Neural cell (in vitro differentiated cells): ENCODE data around the gene ARL13B. TPM values are rescaled to one million over a fixed set of nuclear protein-coding genes. Genes with fewer than 3 reads are reported as not detected.

ENCODE experiments used
- H2AFZ ChIP-seq: fragments of 200-600, 300-800 bp; sonication (generic), shearing (Covaris generic); 2 replicates; pipeline ENCODE4 v1.6.0; 2014; ENCODE audit warnings: low read depth, mild to moderate bottlenecking, antibody characterized with exemption, low read length, moderate library complexity
- H3F3A ChIP-seq: fragments of 200-600 bp; shearing (Covaris generic); 2 replicates; pipeline ENCODE4 v1.6.1; 2016; ENCODE audit warnings: mild to moderate bottlenecking, moderate library complexity, mixed read lengths, antibody characterized with exemption, low read length; ENCODE audit not compliant: insufficient read depth, poor library complexity, severe bottlenecking
- H3K27ac ChIP-seq: fragments of 200-600, 300-800 bp; sonication (generic), shearing (Covaris generic); 2 replicates; pipeline ENCODE4 v1.5.1; 2014; ENCODE audit warnings: mild to moderate bottlenecking, low read length, moderate library complexity
- H3K27me3 ChIP-seq: fragments of 300-800, 200-600 bp; sonication (generic), shearing (Covaris generic); 2 replicates; pipeline ENCODE4 v1.6.0; 2014; ENCODE audit warnings: mild to moderate bottlenecking, low read depth, low read length, moderate library complexity; ENCODE audit not compliant: insufficient read depth
- H3K36me3 ChIP-seq: fragments of 300-800, 200-600 bp; sonication (generic), shearing (Covaris generic); 2 replicates; pipeline ENCODE4 v1.5.1; 2014; ENCODE audit warnings: mild to moderate bottlenecking, antibody characterized with exemption, low read length, moderate library complexity; ENCODE audit not compliant: insufficient read depth
- H3K4me2 ChIP-seq: fragments of 300-800, 200-600 bp; sonication (generic), shearing (Covaris generic); 2 replicates; pipeline ENCODE4 v1.6.0; 2014; ENCODE audit warnings: mild to moderate bottlenecking, low read length
- H3K4me3 ChIP-seq: fragments of 300-800, 200-600 bp; sonication (generic), shearing (Covaris generic); 2 replicates; pipeline ENCODE4 v1.5.1; 2014; ENCODE audit warnings: mild to moderate bottlenecking, low read length, moderate library complexity
- H3K79me2 ChIP-seq: fragments of 200-600 bp; shearing (Covaris generic); replicated peaks from 2 replicates; pipeline ENCODE4 v1.6.0; 2014; ENCODE audit warnings: mild to moderate bottlenecking, low read length, moderate library complexity; ENCODE audit not compliant: insufficient read depth
- H3K9ac ChIP-seq: fragments of 300-800, 200-600 bp; sonication (generic), shearing (Covaris generic); 2 replicates; pipeline ENCODE4 v1.6.1; 2016; ENCODE audit warnings: mild to moderate bottlenecking, low read length, mixed read lengths
- H3K9me2 ChIP-seq: fragments of 200-600 bp; shearing (Covaris generic); 2 replicates; pipeline ENCODE4 v1.6.1; 2016; ENCODE audit warnings: mild to moderate bottlenecking, low read length, mixed read lengths; ENCODE audit not compliant: insufficient read depth
- H3K9me3 ChIP-seq: fragments of 200-600, 300-800 bp; sonication (generic), shearing (Covaris generic); 2 replicates; pipeline ENCODE4 v1.6.1; 2016; ENCODE audit warnings: mild to moderate bottlenecking, mixed run types, low read length, moderate library complexity, mixed read lengths
- H4K20me1 ChIP-seq: fragments of 200-600 bp; shearing (Covaris generic); 2 replicates; pipeline ENCODE4 v1.6.1; 2016; ENCODE audit warnings: mild to moderate bottlenecking, mixed run types; ENCODE audit not compliant: insufficient read depth
- EP300 ChIP-seq: fragments of 450-650 bp; conservative IDR thresholded peaks from 2 replicates; pipeline ENCODE4 v1.6.1; 2014; ENCODE audit warnings: antibody characterized with exemption, mild to moderate bottlenecking, moderate library complexity; ENCODE audit not compliant: poor library complexity, severe bottlenecking
- EZH2 ChIP-seq: fragments of 200-600, 300-800 bp; shearing (Covaris generic), sonication (generic); IDR thresholded peaks from 2 replicates; pipeline ENCODE4 v1.6.1; 2014; ENCODE audit warnings: antibody characterized with exemption, low read length, borderline replicate concordance, mild to moderate bottlenecking; ENCODE audit not compliant: insufficient read depth, poor library complexity, severe bottlenecking
- MXI1 ChIP-seq: fragments of 450-650 bp; conservative IDR thresholded peaks from 2 replicates; pipeline ENCODE4 v1.6.1; 2014; ENCODE audit warnings: antibody characterized with exemption, mild to moderate bottlenecking; ENCODE audit not compliant: poor library complexity, severe bottlenecking
- POLR2AphosphoS5 ChIP-seq: IDR thresholded peaks from 2 replicates; pipeline ENCODE4 v1.6.1; 2012
- RAD21 ChIP-seq: fragments of 450-650 bp; conservative IDR thresholded peaks from 2 replicates; pipeline ENCODE4 v1.6.1; 2014; ENCODE audit warnings: antibody characterized with exemption, mild to moderate bottlenecking, moderate library complexity
- REST ChIP-seq: IDR thresholded peaks from 2 replicates; pipeline ENCODE4 v1.6.1; 2012; ENCODE audit warnings: borderline replicate concordance
- SMC3 ChIP-seq: fragments of 450-650 bp; conservative IDR thresholded peaks from 2 replicates; pipeline ENCODE4 v1.6.1; 2014; ENCODE audit warnings: antibody characterized with exemption, mild to moderate bottlenecking, moderate library complexity; ENCODE audit not compliant: poor library complexity
- TAF1 ChIP-seq: IDR thresholded peaks from 2 replicates; pipeline ENCODE4 v1.6.1; 2012; ENCODE audit warnings: low read depth
- polyA plus RNA-seq: library from polyadenylated mRNA; depleted of rRNA; stranded (reverse); fragments of >200 nt; gene quantifications from 2 replicates; pipeline ENCODE4 v1.2.3, GENCODE V29; 2014
- TF ChIP-seq, protein P1 (sequence below): fragments of 450-650 bp; IDR thresholded peaks from 2 replicates; pipeline ENCODE4 v1.5.1; 2014; ENCODE audit warnings: antibody characterized with exemption, mild to moderate bottlenecking, moderate library complexity; ENCODE audit not compliant: poor library complexity, severe bottlenecking

Gene ARL13B
- polyA plus RNA-seq, 1 donor from 2014 or later = 13.7 TPM

DNA sequence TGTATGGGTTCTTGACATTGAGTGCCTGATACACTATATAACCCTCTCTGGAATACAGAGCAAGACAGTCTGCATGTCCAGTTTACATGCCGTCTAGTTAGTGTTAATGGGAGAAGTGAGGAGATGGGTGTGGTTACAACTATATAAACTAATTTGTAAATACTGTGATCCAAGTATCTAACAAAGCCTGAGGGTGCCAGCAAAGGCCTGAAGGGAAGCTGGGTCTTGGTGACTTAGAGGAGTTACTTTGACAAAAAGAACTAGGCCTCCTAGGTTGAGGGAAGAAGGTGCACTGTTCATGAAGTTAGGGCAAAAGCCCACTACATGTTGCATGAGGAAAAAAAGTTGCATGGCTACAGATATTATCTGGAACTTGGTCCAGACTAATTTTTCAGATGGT, 85.2 kb downstream of the ARL13B start:
- Histone ChIP-seq H3K4me2 (peak overlapping the region; percentile 45), H3K27me3 (no peaks in the 10 kb centered on the region), H4K20me1 (no peaks in the 10 kb centered on the region), H2AFZ (no peak overlapping the region), H3K27ac (no peak overlapping the region), H3K9me2 (no peaks in the 10 kb centered on the region), H3K9ac (no peak overlapping the region), H3K4me3 (peak overlapping the region; percentile 73), H3K9me3 (no peaks in the 10 kb centered on the region), H3K36me3 (peaks cover 6% of the 10 kb centered on the region), H3F3A (no peaks in the 10 kb centered on the region), H3K79me2 (peaks cover 34% of the 10 kb centered on the region)
- TF ChIP-seq EP300 (no peak), RAD21 (no peak), SMC3 (no peak), TAF1 (no peak), REST (no peak), POLR2AphosphoS5 (no peak), EZH2 (no peak), MXI1 (no peak)
- TF ChIP-seq, protein P1, sequence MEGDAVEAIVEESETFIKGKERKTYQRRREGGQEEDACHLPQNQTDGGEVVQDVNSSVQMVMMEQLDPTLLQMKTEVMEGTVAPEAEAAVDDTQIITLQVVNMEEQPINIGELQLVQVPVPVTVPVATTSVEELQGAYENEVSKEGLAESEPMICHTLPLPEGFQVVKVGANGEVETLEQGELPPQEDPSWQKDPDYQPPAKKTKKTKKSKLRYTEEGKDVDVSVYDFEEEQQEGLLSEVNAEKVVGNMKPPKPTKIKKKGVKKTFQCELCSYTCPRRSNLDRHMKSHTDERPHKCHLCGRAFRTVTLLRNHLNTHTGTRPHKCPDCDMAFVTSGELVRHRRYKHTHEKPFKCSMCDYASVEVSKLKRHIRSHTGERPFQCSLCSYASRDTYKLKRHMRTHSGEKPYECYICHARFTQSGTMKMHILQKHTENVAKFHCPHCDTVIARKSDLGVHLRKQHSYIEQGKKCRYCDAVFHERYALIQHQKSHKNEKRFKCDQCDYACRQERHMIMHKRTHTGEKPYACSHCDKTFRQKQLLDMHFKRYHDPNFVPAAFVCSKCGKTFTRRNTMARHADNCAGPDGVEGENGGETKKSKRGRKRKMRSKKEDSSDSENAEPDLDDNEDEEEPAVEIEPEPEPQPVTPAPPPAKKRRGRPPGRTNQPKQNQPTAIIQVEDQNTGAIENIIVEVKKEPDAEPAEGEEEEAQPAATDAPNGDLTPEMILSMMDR = no peak

DNA sequence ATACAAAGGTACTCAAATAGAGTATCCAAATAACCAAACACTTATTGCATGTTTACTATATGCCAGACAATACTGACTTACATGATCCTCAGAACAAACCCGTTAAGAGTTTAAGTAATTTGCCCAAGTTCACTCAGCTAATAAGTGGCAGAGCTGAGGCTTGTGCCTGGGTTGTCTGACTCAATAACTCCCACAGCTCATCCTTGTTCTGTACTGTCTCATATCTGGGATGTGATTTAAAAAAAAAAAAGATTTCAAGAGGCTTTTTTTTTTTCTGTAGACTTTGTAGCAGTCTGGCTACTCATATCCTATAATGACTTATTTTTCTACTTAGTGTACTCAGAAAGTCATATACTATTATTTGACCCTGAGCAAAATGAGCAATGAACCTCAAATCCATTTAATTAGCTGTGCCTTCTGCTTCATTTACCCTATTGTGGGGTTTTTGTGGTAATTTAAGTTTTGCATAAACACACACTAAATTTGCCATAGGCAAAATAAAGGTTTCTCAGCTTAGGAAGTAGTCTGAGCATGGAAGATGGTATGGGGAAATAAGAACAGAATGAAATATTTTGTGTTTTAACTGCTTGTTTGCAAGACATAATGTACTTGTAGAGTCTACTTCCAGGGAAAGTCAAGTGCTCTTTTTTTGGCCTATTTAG, 86.0 kb downstream of the ARL13B start:
- peaks cover 6% of the 10 kb centered on the region for H3K36me3 ChIP-seq
- no peak overlapping the region for H3K27ac ChIP-seq
- H3K27me3 ChIP-seq = no peaks in the 10 kb centered on the region
- no peak overlapping the region for H3K9ac ChIP-seq
- peaks cover 34% of the 10 kb centered on the region for H3K79me2 ChIP-seq
- H3K9me3 ChIP-seq = no peaks in the 10 kb centered on the region
- TF ChIP-seq TAF1 = no peak
- TF ChIP-seq REST = no peak
- TF ChIP-seq EP300 = no peak
- TF ChIP-seq, protein P1 = no peak
- TF ChIP-seq MXI1 = no peak
- TF ChIP-seq RAD21 = no peak
- TF ChIP-seq EZH2 = no peak
- peak overlapping the region; percentile 45 for H3K4me2 ChIP-seq
- H3K4me3 ChIP-seq = peak overlapping the region; percentile 73
- no peak overlapping the region for H2AFZ ChIP-seq
- no peaks in the 10 kb centered on the region for H3K9me2 ChIP-seq
- no peaks in the 10 kb centered on the region for H3F3A ChIP-seq
- H4K20me1 ChIP-seq = no peaks in the 10 kb centered on the region
